ENCODE data around the gene SEMA4G. TPM values are rescaled to one million over a fixed set of nuclear protein-coding genes. Genes with fewer than 3 reads are reported as not detected.

The SEMA4G gene
- total RNA-seq, 1 donor, result under 0.01 TPM

DNA sequence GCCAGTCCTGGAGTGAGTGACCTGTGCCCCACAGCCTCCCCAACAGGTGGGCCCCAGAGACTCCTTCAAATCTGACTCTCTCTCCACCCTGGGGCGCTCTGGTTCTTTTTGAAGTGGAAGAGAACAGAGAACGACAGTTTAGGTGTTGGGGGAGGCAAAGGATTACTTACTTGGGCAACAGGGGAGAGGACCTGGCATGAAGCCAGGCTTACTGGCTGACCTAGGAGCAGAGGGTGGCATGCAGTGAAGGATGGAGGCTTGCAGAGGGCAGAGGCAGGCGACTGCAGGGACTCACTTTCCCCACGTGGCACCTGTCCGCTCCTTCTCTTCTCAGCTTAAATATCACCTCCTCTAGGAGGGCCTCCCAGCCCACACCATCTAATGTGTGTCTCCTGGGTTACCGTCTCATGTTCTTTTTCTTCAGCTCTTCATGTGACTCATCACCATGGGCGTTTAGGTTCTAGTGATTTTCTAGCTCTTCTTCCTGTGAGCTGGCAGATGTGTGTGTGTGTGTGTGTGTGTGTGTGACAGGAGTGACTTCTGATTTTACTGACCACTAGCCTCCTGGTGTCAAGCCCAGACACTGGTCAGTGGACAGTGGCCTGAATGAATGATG lies 45.8 kb downstream of the SEMA4G start:
- no peak overlapping the region for H3K27ac ChIP-seq (ENCODE audit: low read depth, low read length)
- peaks cover 27% of the 10 kb centered on the region for H3K4me1 ChIP-seq (ENCODE audit: insufficient read depth, low read length)
- H3K4me2 ChIP-seq (ENCODE audit: insufficient read depth, low read length), result no peak overlapping the region
- H3K36me3 ChIP-seq (ENCODE audit: insufficient read depth, low read length), result no peaks in the 10 kb centered on the region
- H3K27me3 ChIP-seq (ENCODE audit: insufficient read depth, low read length), result no peaks in the 10 kb centered on the region
- no peaks in the 10 kb centered on the region for H3K79me2 ChIP-seq (ENCODE audit: insufficient read depth, low read length)
- H3K4me3 ChIP-seq (ENCODE audit: insufficient read depth, low read length), result no peak overlapping the region
- peak; percentile 99 for DNase-seq (ENCODE audit: insufficient read length, low spot score, missing footprints)
- H3K9me3 ChIP-seq (ENCODE audit: low read depth, low read length), result no peaks in the 10 kb centered on the region
- no peaks in the 10 kb centered on the region for H4K20me1 ChIP-seq (ENCODE audit: insufficient read depth, low read length)
- TF ChIP-seq, protein P1, sequence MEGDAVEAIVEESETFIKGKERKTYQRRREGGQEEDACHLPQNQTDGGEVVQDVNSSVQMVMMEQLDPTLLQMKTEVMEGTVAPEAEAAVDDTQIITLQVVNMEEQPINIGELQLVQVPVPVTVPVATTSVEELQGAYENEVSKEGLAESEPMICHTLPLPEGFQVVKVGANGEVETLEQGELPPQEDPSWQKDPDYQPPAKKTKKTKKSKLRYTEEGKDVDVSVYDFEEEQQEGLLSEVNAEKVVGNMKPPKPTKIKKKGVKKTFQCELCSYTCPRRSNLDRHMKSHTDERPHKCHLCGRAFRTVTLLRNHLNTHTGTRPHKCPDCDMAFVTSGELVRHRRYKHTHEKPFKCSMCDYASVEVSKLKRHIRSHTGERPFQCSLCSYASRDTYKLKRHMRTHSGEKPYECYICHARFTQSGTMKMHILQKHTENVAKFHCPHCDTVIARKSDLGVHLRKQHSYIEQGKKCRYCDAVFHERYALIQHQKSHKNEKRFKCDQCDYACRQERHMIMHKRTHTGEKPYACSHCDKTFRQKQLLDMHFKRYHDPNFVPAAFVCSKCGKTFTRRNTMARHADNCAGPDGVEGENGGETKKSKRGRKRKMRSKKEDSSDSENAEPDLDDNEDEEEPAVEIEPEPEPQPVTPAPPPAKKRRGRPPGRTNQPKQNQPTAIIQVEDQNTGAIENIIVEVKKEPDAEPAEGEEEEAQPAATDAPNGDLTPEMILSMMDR (IDR thresholded peaks at IDR 0.05; ENCODE audit: extremely low read depth, low read depth, low read length), result no peak
- H2AFZ ChIP-seq (ENCODE audit: low read length), result no peak overlapping the region

DNA sequence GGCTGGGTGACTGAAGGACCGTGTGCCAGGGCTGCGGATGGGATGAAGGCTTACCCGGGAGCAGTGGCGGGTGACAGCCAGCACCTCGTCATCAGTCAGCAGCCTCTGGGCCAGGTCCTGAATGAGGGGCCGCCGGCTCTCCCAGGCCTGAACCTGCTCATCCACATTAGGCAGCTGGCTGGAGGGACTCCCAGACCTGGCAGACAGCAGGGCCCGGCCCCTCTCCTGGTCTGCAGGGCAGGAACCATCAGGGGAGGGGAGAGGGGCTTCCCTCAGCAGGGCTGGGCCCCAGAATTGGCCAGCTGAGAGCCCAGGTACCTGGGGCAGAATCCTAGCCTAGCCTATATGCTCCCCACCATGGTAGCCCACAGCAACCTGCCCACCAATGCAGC lies 46.3 kb downstream of the SEMA4G start:
- Histone ChIP-seq H3K27ac (ENCODE audit: low read depth, low read length) (no peak overlapping the region), H3K9me3 (ENCODE audit: low read depth, low read length) (no peaks in the 10 kb centered on the region), H2AFZ (ENCODE audit: low read length) (no peak overlapping the region), H3K4me1 (ENCODE audit: insufficient read depth, low read length) (peaks cover 27% of the 10 kb centered on the region), H3K36me3 (ENCODE audit: insufficient read depth, low read length) (no peaks in the 10 kb centered on the region), H3K4me3 (ENCODE audit: insufficient read depth, low read length) (no peak overlapping the region), H3K79me2 (ENCODE audit: insufficient read depth, low read length) (no peaks in the 10 kb centered on the region), H3K4me2 (ENCODE audit: insufficient read depth, low read length) (no peak overlapping the region), H4K20me1 (ENCODE audit: insufficient read depth, low read length) (no peaks in the 10 kb centered on the region), H3K27me3 (ENCODE audit: insufficient read depth, low read length) (no peaks in the 10 kb centered on the region)
- no peak for DNase-seq (ENCODE audit: insufficient read length, low spot score, missing footprints)
- TF ChIP-seq, protein P1 (IDR thresholded peaks at IDR 0.05; ENCODE audit: extremely low read depth, low read depth, low read length), result no peak

DNA sequence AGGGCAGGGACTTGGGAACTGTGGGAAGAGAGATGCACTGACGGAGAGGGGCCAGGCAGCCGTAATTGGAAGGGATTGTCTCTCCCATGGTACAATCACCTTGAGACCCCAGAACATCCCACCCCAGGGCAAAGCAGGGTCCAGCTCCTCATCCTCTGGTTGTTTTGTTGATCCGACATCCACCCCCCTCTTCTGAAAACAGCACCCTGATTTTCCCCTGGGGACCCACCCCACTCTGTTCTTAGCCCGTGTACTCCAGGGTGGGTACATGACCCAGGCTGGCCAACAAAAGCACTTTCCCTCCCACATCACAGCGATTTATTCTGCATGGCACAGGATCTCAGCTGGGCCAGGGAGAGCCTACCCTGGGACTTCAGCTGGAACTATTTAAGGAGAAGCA lies 47.5 kb downstream of the SEMA4G start:
- Histone ChIP-seq H3K27ac (ENCODE audit: low read depth, low read length) (no peak overlapping the region), H3K9me3 (ENCODE audit: low read depth, low read length) (no peaks in the 10 kb centered on the region), H4K20me1 (ENCODE audit: insufficient read depth, low read length) (no peaks in the 10 kb centered on the region), H3K4me2 (ENCODE audit: insufficient read depth, low read length) (no peak overlapping the region), H2AFZ (ENCODE audit: low read length) (no peak overlapping the region), H3K4me3 (ENCODE audit: insufficient read depth, low read length) (no peak overlapping the region), H3K27me3 (ENCODE audit: insufficient read depth, low read length) (no peaks in the 10 kb centered on the region), H3K79me2 (ENCODE audit: insufficient read depth, low read length) (no peaks in the 10 kb centered on the region), H3K4me1 (ENCODE audit: insufficient read depth, low read length) (peaks cover 27% of the 10 kb centered on the region), H3K36me3 (ENCODE audit: insufficient read depth, low read length) (no peaks in the 10 kb centered on the region)
- no peak for DNase-seq (ENCODE audit: insufficient read length, low spot score, missing footprints)
- TF ChIP-seq, protein P1 (IDR thresholded peaks at IDR 0.05; ENCODE audit: extremely low read depth, low read depth, low read length), result no peak

DNA sequence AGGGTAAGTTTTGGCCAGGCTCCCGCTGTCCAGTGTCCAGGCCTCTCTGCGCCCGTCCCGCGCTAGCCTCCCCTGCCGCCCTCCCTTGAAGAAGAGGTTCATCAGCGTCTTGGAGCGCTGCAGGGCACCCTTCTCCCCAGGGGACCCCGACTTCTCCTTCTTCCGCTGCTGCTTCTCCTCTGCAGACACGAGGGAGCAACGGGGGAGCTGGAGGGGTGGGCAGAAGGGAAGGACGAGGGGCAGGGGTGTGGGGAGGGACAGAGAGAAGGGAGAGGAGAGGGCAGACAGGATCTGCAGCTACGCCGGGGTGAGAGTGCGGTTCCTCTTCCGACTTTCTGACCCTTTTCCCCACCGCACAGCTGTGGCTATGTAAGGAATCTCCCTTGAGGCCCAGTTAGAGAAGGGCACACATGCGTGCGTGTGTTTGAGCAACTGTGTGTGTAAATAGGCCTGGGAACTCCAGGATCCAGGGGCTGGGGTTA lies 48.9 kb downstream of the SEMA4G start:
- no peaks in the 10 kb centered on the region for H3K9me3 ChIP-seq (ENCODE audit: low read depth, low read length)
- no peak overlapping the region for H3K4me2 ChIP-seq (ENCODE audit: insufficient read depth, low read length)
- no peaks in the 10 kb centered on the region for H3K79me2 ChIP-seq (ENCODE audit: insufficient read depth, low read length)
- TF ChIP-seq, protein P1 (IDR thresholded peaks at IDR 0.05; ENCODE audit: extremely low read depth, low read depth, low read length), result no peak
- H3K27ac ChIP-seq (ENCODE audit: low read depth, low read length), result no peak overlapping the region
- no peaks in the 10 kb centered on the region for H3K27me3 ChIP-seq (ENCODE audit: insufficient read depth, low read length)
- H2AFZ ChIP-seq (ENCODE audit: low read length), result no peak overlapping the region
- no peaks in the 10 kb centered on the region for H3K36me3 ChIP-seq (ENCODE audit: insufficient read depth, low read length)
- DNase-seq (ENCODE audit: insufficient read length, low spot score, missing footprints), result peak; percentile 61
- H3K4me1 ChIP-seq (ENCODE audit: insufficient read depth, low read length), result peaks cover 18% of the 10 kb centered on the region
- H4K20me1 ChIP-seq (ENCODE audit: insufficient read depth, low read length), result no peaks in the 10 kb centered on the region
- H3K4me3 ChIP-seq (ENCODE audit: insufficient read depth, low read length), result no peak overlapping the region
